ENCODE measurements around the gene ZNF512B. TPM values are rescaled to one million over a fixed set of nuclear protein-coding genes. Genes with fewer than 3 reads are reported as not detected.

Gene ZNF512B
- total RNA-seq, 1 experiment from 2014 or later = 47.9 TPM

DNA sequence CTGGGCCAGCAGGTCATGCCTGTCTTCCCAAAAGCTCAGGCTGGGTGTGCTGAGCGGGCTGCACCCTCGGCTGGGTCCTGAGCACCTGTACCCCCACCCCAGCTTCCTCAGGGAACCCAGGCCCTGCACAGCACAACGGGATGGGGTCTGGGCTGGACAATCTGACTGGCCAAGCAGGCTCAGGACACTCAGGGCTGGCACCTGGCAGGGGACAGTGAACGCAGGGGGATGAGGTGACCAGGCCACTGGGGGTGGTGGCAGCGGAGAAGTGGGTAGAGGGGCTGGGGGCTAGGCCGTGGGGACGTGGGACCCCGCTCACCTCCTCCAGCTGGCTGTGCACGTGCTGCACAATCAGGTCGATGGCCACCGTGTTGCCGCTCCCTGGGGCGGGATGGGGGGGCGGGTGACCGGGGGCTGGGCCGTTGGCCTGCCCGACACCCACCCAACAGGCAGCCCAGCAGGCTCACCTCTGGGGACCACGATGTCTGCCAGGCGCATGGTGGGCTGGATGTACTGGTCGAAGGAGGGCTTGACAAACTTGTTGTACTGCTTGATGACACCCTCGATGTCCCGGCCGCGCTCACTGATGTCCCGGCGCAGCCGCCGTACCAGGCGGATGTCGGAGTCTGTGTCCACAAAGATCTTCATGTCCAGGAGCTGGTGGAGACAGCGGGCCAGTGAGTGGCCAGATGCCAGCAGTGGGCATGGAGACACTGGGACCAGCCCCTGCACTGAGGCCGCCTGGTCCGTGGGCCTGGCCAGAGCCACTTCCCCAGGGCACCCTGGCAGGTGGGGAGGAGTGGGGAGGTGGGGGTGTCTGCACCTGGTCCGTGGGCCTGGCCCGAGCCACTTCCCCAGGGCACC lies 25.4 kb downstream of the ZNF512B start:
- TF ChIP-seq CTCF (IDR thresholded peaks at IDR 0.05; ENCODE audit: insufficient read depth in 1 of 2, low read depth in 1 of 2, low read length in 1 of 2, severe bottlenecking in 1 of 2, unreplicated experiment in 1 of 2) = no peak
- Mint-ChIP-seq H3K27me3 (ENCODE audit: insufficient read depth, unreplicated experiment) (peaks cover 3% of the 10 kb centered on the region), H3K36me3 (ENCODE audit: insufficient read depth, unreplicated experiment) (peaks cover 100% of the 10 kb centered on the region), H3K27ac (ENCODE audit: unreplicated experiment) (peak overlapping the region; percentile 64), H3K4me3 (ENCODE audit: unreplicated experiment) (no peak overlapping the region), H3K9me3 (ENCODE audit: unreplicated experiment) (no peaks in the 10 kb centered on the region), H3K4me1 (ENCODE audit: low read depth, unreplicated experiment) (peaks cover 29% of the 10 kb centered on the region)
- Histone ChIP-seq H3K4me3 (ENCODE audit: low read depth, low read length) (no peak overlapping the region), H3K4me1 (peaks cover 3% of the 10 kb centered on the region; the same call in 1 of the 2 replicates), H3K36me3 (ENCODE audit: control insufficient read depth, insufficient read depth, low read length) (peaks cover 25% of the 10 kb centered on the region), H3K27me3 (replicated peaks; ENCODE audit: control insufficient read depth, insufficient read depth, low read length) (no peaks in the 10 kb centered on the region), H3K9me3 (0 out of 2 replicates have a peak, but pooled peaks cover 4% of the 10 kb centered on the region)
- no TSS peak for BruUV-seq (replicated peaks)
- no peak for DNase-seq
- intact Hi-C loops (cut with micrococcal nuclease; ENCODE audit: unreplicated experiment) = no loop called here
- POLR2A ChIA-PET = no interaction called here
- CTCF ChIA-PET = interaction anchor here (1.2 kb wide), 1 partner anchor 10 kb away, joined by 3 read pairs; no protein-coding TSS in a partner anchor

GRCh38 chr20:63943808-63944077 lies 26.0 kb downstream of the ZNF512B start:
- ChIA-PET POLR2A (no interaction called here), CTCF (interaction anchor here (1.2 kb wide), 1 partner anchor 11 kb away, joined by 3 read pairs; no protein-coding TSS in a partner anchor)
- Histone ChIP-seq H3K4me3 (ENCODE audit: low read depth, low read length) (no peak overlapping the region), H3K4me1 (no peaks in the 10 kb centered on the region; the same call in 1 of the 2 replicates), H3K27me3 (replicated peaks; ENCODE audit: control insufficient read depth, insufficient read depth, low read length) (no peaks in the 10 kb centered on the region), H3K36me3 (ENCODE audit: control insufficient read depth, insufficient read depth, low read length) (peaks cover 25% of the 10 kb centered on the region), H3K9me3 (0 out of 2 replicates have a peak, but pooled peaks cover 4% of the 10 kb centered on the region)
- peak overlapping the region; percentile 79 for H3K27ac Mint-ChIP-seq (ENCODE audit: unreplicated experiment)
- intact Hi-C loops (cut with micrococcal nuclease; ENCODE audit: unreplicated experiment) = no loop called here
- peaks cover 25% of the 10 kb centered on the region for H3K4me1 Mint-ChIP-seq (ENCODE audit: low read depth, unreplicated experiment)
- no peak for TF ChIP-seq CTCF (IDR thresholded peaks at IDR 0.05; ENCODE audit: insufficient read depth in 1 of 2, low read depth in 1 of 2, low read length in 1 of 2, severe bottlenecking in 1 of 2, unreplicated experiment in 1 of 2)
- DNase-seq = no peak
- H3K36me3 Mint-ChIP-seq (ENCODE audit: insufficient read depth, unreplicated experiment) = peaks cover 97% of the 10 kb centered on the region
- H3K9me3 Mint-ChIP-seq (ENCODE audit: unreplicated experiment) = no peaks in the 10 kb centered on the region
- peaks cover 3% of the 10 kb centered on the region for H3K27me3 Mint-ChIP-seq (ENCODE audit: insufficient read depth, unreplicated experiment)
- H3K4me3 Mint-ChIP-seq (ENCODE audit: unreplicated experiment) = no peak overlapping the region
- no TSS peak for BruUV-seq (replicated peaks)

- Histone ChIP-seq H3K9me3 (0 out of 2 replicates have a peak, but pooled peaks cover 4% of the 10 kb centered on the region), H3K4me1 (no peaks in the 10 kb centered on the region), H3K4me3 (ENCODE audit: low read depth, low read length) (no peak overlapping the region), H3K36me3 (ENCODE audit: control insufficient read depth, insufficient read depth, low read length) (peaks cover 27% of the 10 kb centered on the region), H3K27me3 (replicated peaks; ENCODE audit: control insufficient read depth, insufficient read depth, low read length) (no peaks in the 10 kb centered on the region)
- Mint-ChIP-seq H3K27me3 (ENCODE audit: insufficient read depth, unreplicated experiment) (peaks cover 1% of the 10 kb centered on the region), H3K4me3 (ENCODE audit: unreplicated experiment) (no peak overlapping the region), H3K9me3 (ENCODE audit: unreplicated experiment) (no peaks in the 10 kb centered on the region), H3K27ac (ENCODE audit: unreplicated experiment) (peak overlapping the region; percentile 79), H3K4me1 (ENCODE audit: low read depth, unreplicated experiment) (peaks cover 19% of the 10 kb centered on the region), H3K36me3 (ENCODE audit: insufficient read depth, unreplicated experiment) (peaks cover 94% of the 10 kb centered on the region)
- no peak for TF ChIP-seq CTCF (IDR thresholded peaks at IDR 0.05; ENCODE audit: insufficient read depth in 1 of 2, low read depth in 1 of 2, low read length in 1 of 2, severe bottlenecking in 1 of 2, unreplicated experiment in 1 of 2)
- no peak for DNase-seq
- intact Hi-C loops (cut with micrococcal nuclease; ENCODE audit: unreplicated experiment) = no loop called here
- BruUV-seq (replicated peaks) = no TSS peak
- ChIA-PET POLR2A (no interaction called here), CTCF (interaction anchor here (0.7 to 1.2 kb wide), 2 partner anchors 11 to 37 kb away, joined by 3 read pairs; no protein-coding TSS in a partner anchor)
Measured at GRCh38 chr20:63942969-63943807, 26.5 kb downstream of the ZNF512B start.

All from Caco-2 (cell line).